ENCODE results near the gene SPRY4. TPM values are rescaled to one million over a fixed set of nuclear protein-coding genes. Genes with fewer than 3 reads are reported as not detected.

The SPRY4 gene
- total and polyA plus RNA-seq, 2 of the 8 experiments (the other 6 are each of a cell fraction or from before 2014, with no cell fraction given): 59.1 to 113 TPM

DNA sequence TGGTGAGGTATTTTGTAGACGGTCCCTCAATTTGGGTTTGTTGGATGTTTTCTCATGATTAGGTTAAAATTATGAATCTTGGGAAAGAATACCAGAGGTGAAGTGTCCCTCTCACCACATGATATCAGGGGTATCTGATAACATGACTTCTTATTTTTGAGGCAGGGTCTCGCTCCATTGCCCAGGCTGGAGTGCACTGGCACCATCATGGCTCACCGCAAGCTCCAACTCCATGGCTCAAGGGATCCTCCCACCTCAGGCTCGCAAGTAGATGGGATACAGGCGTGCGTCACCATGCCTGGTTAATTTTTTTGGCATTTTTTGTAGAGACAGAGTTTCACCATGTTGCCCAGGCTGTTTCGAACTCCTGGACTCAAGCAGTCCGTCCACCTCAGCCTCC is 24.1 kb downstream of the SPRY4 start:
- H4K8ac ChIP-seq (ENCODE audit: extremely low read depth, insufficient read depth, low read length): no peak overlapping the region
- H3K79me2 ChIP-seq (ENCODE audit: control insufficient read depth in 1 of 2, insufficient read depth in 2 of 2, low read length in 2 of 2): peaks cover 0 to 61% of the 10 kb centered on the region in 2 experiments; a peak in 2 of 4 replicates
- no peak overlapping the region for H3K18ac ChIP-seq (ENCODE audit: extremely low read depth, low read length)
- H3K23ac ChIP-seq (ENCODE audit: insufficient read length): no peak overlapping the region
- no peak overlapping the region for H2AFZ ChIP-seq (ENCODE audit: low read length)
- no peaks in the 10 kb centered on the region for H3K9me3 ChIP-seq (ENCODE audit: insufficient read depth in 2 of 2, low read depth in 1 of 2, low read length in 1 of 2)
- H4K91ac ChIP-seq (replicated peaks; ENCODE audit: insufficient read length, low read length): no peak overlapping the region
- no peak overlapping the region for H2BK120ac ChIP-seq (replicated peaks; ENCODE audit: low read depth, low read length)
- no peak overlapping the region for H3K14ac ChIP-seq (ENCODE audit: insufficient read length)
- H3K23me2 ChIP-seq (ENCODE audit: low read depth, low read length): no peaks in the 10 kb centered on the region
- H2BK15ac ChIP-seq (ENCODE audit: low read length): no peak overlapping the region
- H3K79me1 ChIP-seq (ENCODE audit: low read depth, low read length): peaks cover 9% of the 10 kb centered on the region
- peaks cover 0 to 2% (median 0%) of the 10 kb centered on the region in 4 experiments; a peak in 1 of 8 replicates for H3K36me3 ChIP-seq (ENCODE audit: control insufficient read depth in 2 of 4, insufficient read depth in 4 of 4, low read length in 3 of 4)
- no peak overlapping the region for H2BK20ac ChIP-seq (ENCODE audit: low read length)
- peaks cover 0 to 1% of the 10 kb centered on the region in 2 experiments for H4K20me1 ChIP-seq (replicated peaks in 1 of 2; ENCODE audit: control insufficient read depth in 1 of 2, insufficient read depth in 2 of 2, low read length in 2 of 2)
- H3K4me1 ChIP-seq (replicated peaks in 1 of 4; ENCODE audit: control insufficient read depth in 3 of 4, insufficient read depth in 4 of 4, low read length in 3 of 4): peaks cover 5 to 15% (median 12%) of the 10 kb centered on the region in 4 experiments
- no peak for FAIRE-seq
- no peak overlapping the region for H3K9ac ChIP-seq (replicated peaks in 1 of 4; ENCODE audit: extremely low read depth in 1 of 4, low read depth in 3 of 4, low read length in 3 of 4)
- no peak overlapping the region for H2BK12ac ChIP-seq (ENCODE audit: low read depth, low read length)
- no peak overlapping the region for H2BK5ac ChIP-seq (ENCODE audit: low read depth, low read length)
- no peak overlapping the region for H3K4me3 ChIP-seq (ENCODE audit: extremely low read depth in 1 of 4, insufficient read depth in 2 of 4, low read depth in 3 of 4, low read length in 4 of 4)
- H3K4me2 ChIP-seq (ENCODE audit: insufficient read depth in 1 of 2, low read depth in 2 of 2, low read length in 2 of 2): no peak overlapping the region
- H2AK5ac ChIP-seq (ENCODE audit: low read depth, low read length): no peak overlapping the region
- CTCF ChIA-PET (ENCODE audit: partially characterized antibody): interaction anchor here (1.6 to 2.1 kb wide), 2 partner anchors 12 to 23 kb away, joined by 4 to 6 read pairs; partner anchors contain the start of gene SPRY4
- H3K4ac ChIP-seq (replicated peaks; ENCODE audit: insufficient read length, low read depth, low read length): no peak overlapping the region
- H3K27me3 ChIP-seq (replicated peaks in 1 of 4; ENCODE audit: control insufficient read depth in 3 of 4, extremely low read depth in 1 of 4, insufficient read depth in 3 of 4, low read length in 3 of 4): no peaks in the 10 kb centered on the region
- DNase-seq (ENCODE audit: low read depth in 1 of 2, low spot score in 2 of 2): no peak
- no peak overlapping the region for H3K56ac ChIP-seq (replicated peaks; ENCODE audit: insufficient read length, low read depth, low read length)
- WGBS, 2 experiments (ENCODE audit: extremely low coverage in 1 of 2, insufficient coverage in 1 of 2, insufficient read length in 1 of 2, insufficient replicate concordance in 2 of 2, low coverage in 1 of 2, low lambda C conversion rate in 2 of 2, missing lambda C conversion rate in 1 of 2): 91% methylated on average over 8 of the region's 8 CpGs; no CpG with 5 or more reads in 1 of the 2 experiments
- POLR2A ChIA-PET (ENCODE audit: partially characterized antibody): interaction anchor here (1.2 to 3.4 kb wide), 2 partner anchors 11 to 20 kb away, joined by 3 to 11 read pairs; no protein-coding TSS in a partner anchor
- H4K5ac ChIP-seq (ENCODE audit: insufficient read length, low read depth, low read length): no peak overlapping the region
- H3K27ac ChIP-seq (ENCODE audit: low read depth, low read length): no peak overlapping the region
- TF ChIP-seq CREB1 (IDR thresholded peaks at IDR 0.05) (no peak), JUND (IDR thresholded peaks at IDR 0.05; ENCODE audit: low read length) (no peak), RNF2 (IDR thresholded peaks at IDR 0.05; ENCODE audit: borderline replicate concordance, low read depth, low read length, missing control alignments, poor library complexity, severe bottlenecking) (no peak), CTBP2 (IDR thresholded peaks at IDR 0.05; ENCODE audit: borderline replicate concordance, insufficient read depth, insufficient read length, low read length) (no peak), NANOG (IDR thresholded peaks at IDR 0.05; ENCODE audit: insufficient read depth, low read depth, low read length, poor library complexity, severe bottlenecking) (no peak), SP4 (IDR thresholded peaks at IDR 0.05; ENCODE audit: low read length) (no peak), NRF1 (IDR thresholded peaks at IDR 0.05; ENCODE audit: low read depth, low read length) (no peak), RXRA (IDR thresholded peaks at IDR 0.05; ENCODE audit: insufficient read depth, low read depth, low read length) (no peak), FOSL1 (IDR thresholded peaks at IDR 0.05; ENCODE audit: insufficient read depth, low read depth, low read length) (no peak), HDAC6 (IDR thresholded peaks at IDR 0.05; ENCODE audit: low read depth, low read length) (no peak), KDM1A (IDR thresholded peaks at IDR 0.05; ENCODE audit: borderline replicate concordance, low read length) (no peak), CHD2 (IDR thresholded peaks at IDR 0.05; ENCODE audit: low read length) (no peak)

Measured in H1 (cell line).